Liver (tissue), 9 donors: ENCODE results near the gene AFDN. TPM values are rescaled to one million over a fixed set of nuclear protein-coding genes. Genes with fewer than 3 reads are reported as not detected.

Source experiments
- DNase-seq: peaks from one replicate; pipeline ENCODE4 v3.0.0-alpha.2; 2017; ENCODE audit warnings: low spot score
- H3K27ac ChIP-seq, 2 donors: one replicate each; pipeline ENCODE4 v1.7.0; 2013; ENCODE audit warnings: inconsistent platforms in 2 of 2, low read length in 2 of 2, control low read depth in 1 of 2, low read depth in 1 of 2, mild to moderate bottlenecking in 1 of 2
- H3K27me3 ChIP-seq, 4 donors: one replicate each; pipeline versions ENCODE4 v1.6.1 to v1.7.0; 2013; ENCODE audit warnings: low read length in 3 of 4, inconsistent platforms in 1 of 4, mild to moderate bottlenecking in 1 of 4, moderate library complexity in 1 of 4; ENCODE audit not compliant: control insufficient read depth in 4 of 4, insufficient read depth in 4 of 4
- H3K36me3 ChIP-seq, 4 donors: one replicate each; pipeline versions ENCODE4 v1.6.1 to v1.7.0; 2013; ENCODE audit warnings: low read length in 3 of 4, mild to moderate bottlenecking in 3 of 4, low read depth in 1 of 4, moderate library complexity in 1 of 4; ENCODE audit not compliant: control insufficient read depth in 4 of 4, insufficient read depth in 3 of 4
- H3K4me1 ChIP-seq, 4 donors: one replicate each; pipeline versions ENCODE4 v1.6.1 to v1.7.0; 2013; ENCODE audit warnings: low read length in 3 of 4, mild to moderate bottlenecking in 3 of 4, moderate library complexity in 1 of 4; ENCODE audit not compliant: control insufficient read depth in 4 of 4, insufficient read depth in 4 of 4
- H3K4me3 ChIP-seq, 3 donors: one replicate each; pipeline versions ENCODE4 v1.6.1 to v1.7.0; 2013; ENCODE audit warnings: low read length in 3 of 3, control low read depth in 1 of 3, low read depth in 1 of 3, mild to moderate bottlenecking in 1 of 3
- H3K9ac ChIP-seq, 2 donors: one replicate each; pipeline ENCODE4 v1.7.0; 2013; ENCODE audit warnings: low read length in 2 of 2, mild to moderate bottlenecking in 2 of 2, moderate library complexity in 2 of 2, control low read depth in 1 of 2, low read depth in 1 of 2
- H3K9me3 ChIP-seq, 4 donors: one replicate each; pipeline versions ENCODE4 v1.6.1 to v1.7.0; 2013; ENCODE audit warnings: low read length in 3 of 4; ENCODE audit not compliant: control insufficient read depth in 4 of 4
- ATF3 ChIP-seq: IDR thresholded peaks from 2 replicates; pipeline ENCODE4 v1.6.1; 2016; ENCODE audit warnings: antibody characterized with exemption
- CTCF ChIP-seq: fragments of 150-350 bp; IDR thresholded peaks from 2 replicates; pipeline ENCODE4 v1.5.1; 2017; ENCODE audit warnings: improper control_type of control experiment, low read depth, low read length; ENCODE audit not compliant: missing input control
- EGR1 ChIP-seq, 2 donors: IDR thresholded peaks; 2 replicates each; pipeline ENCODE4 v1.6.1; 2016 to 2018; ENCODE audit warnings: antibody characterized with exemption in 2 of 2, low read depth in 2 of 2
- FOXA1 ChIP-seq: IDR thresholded peaks from 2 replicates; pipeline ENCODE4 v1.6.1; 2016; ENCODE audit warnings: antibody characterized with exemption
- FOXA2 ChIP-seq: IDR thresholded peaks from 2 replicates; pipeline ENCODE4 v1.6.1; 2016; ENCODE audit warnings: antibody characterized with exemption
- GABPA ChIP-seq, 2 donors: IDR thresholded peaks in 1 of 2; conservative IDR thresholded peaks in 1 of 2; 2 replicates each; pipeline ENCODE4 v1.6.1; 2016; ENCODE audit warnings: antibody characterized with exemption in 2 of 2, mild to moderate bottlenecking in 1 of 2, moderate library complexity in 1 of 2
- HNF4A ChIP-seq, 2 donors: conservative IDR thresholded peaks; 2 replicates each; pipeline ENCODE4 v1.6.1; 2016; ENCODE audit warnings: antibody characterized with exemption in 2 of 2, mild to moderate bottlenecking in 2 of 2
- HNF4G ChIP-seq: IDR thresholded peaks from 2 replicates; pipeline ENCODE4 v1.6.1; 2016; ENCODE audit warnings: antibody characterized with exemption
- JUND ChIP-seq, 2 donors: IDR thresholded peaks; 2 replicates each; pipeline ENCODE4 v1.6.1; 2016; ENCODE audit warnings: antibody characterized with exemption in 2 of 2
- MAX ChIP-seq: IDR thresholded peaks from 2 replicates; pipeline ENCODE4 v1.6.1; 2016; ENCODE audit warnings: antibody characterized with exemption
- NR2F2 ChIP-seq: IDR thresholded peaks from 2 replicates; pipeline ENCODE4 v1.6.1; 2016; ENCODE audit warnings: antibody characterized with exemption
- RAD21 ChIP-seq, 2 donors: IDR thresholded peaks; 2 replicates each; pipeline ENCODE4 v1.6.1; 2016; ENCODE audit warnings: antibody characterized with exemption in 2 of 2, mild to moderate bottlenecking in 2 of 2
- REST ChIP-seq: IDR thresholded peaks from 2 replicates; pipeline ENCODE4 v1.6.1; 2016; ENCODE audit warnings: antibody characterized with exemption, mild to moderate bottlenecking
- RXRA ChIP-seq, 2 donors: IDR thresholded peaks; 2 replicates each; pipeline ENCODE4 v1.6.1; 2017 to 2018; ENCODE audit warnings: antibody characterized with exemption in 2 of 2, mild to moderate bottlenecking in 1 of 2
- SP1 ChIP-seq: IDR thresholded peaks from 2 replicates; pipeline ENCODE4 v1.6.1; 2018; ENCODE audit warnings: antibody characterized with exemption, mild to moderate bottlenecking
- TAF1 ChIP-seq: conservative IDR thresholded peaks from 2 replicates; pipeline ENCODE4 v1.6.1; 2016; ENCODE audit warnings: antibody characterized with exemption, mild to moderate bottlenecking
- YY1 ChIP-seq: IDR thresholded peaks from 2 replicates; pipeline ENCODE4 v1.6.1; 2016; ENCODE audit warnings: antibody characterized with exemption, mild to moderate bottlenecking
- ZBTB33 ChIP-seq: IDR thresholded peaks from 2 replicates; pipeline ENCODE4 v1.6.1; 2016; ENCODE audit warnings: antibody characterized with exemption
- WGBS: extraction: QIAGEN DNeasy Blood & Tissue Kit; methylation state at CpG from one replicate; pipeline ENCODE4 v1.1.7; 2013; 5-methylcytosine and 5-hydroxymethylcytosine counted together
- polyA plus RNA-seq, 2 donors: library from polyadenylated mRNA; stranded (reverse) in 1 of 2; unstranded in 1 of 2; fragments of 200-250 nt in 1 of 2; fragments of >200 nt in 1 of 2; fragmentation: Nextera tagmentation in 1 of 2; extraction: Ambion mirVana in 1 of 2; gene quantifications; one replicate each; pipeline versions ENCODE4 v1.2.1 to v1.2.3, GENCODE V29; 2013 to 2015
- total RNA-seq, 2 donors: library from RNA; depleted of rRNA; stranded (reverse); fragments of >200 nt; gene quantifications; one replicate each; pipeline ENCODE4 v1.2.3, GENCODE V29; 2014
- donor health status: healthy.
- donor health status: healthy.
- donor health status: healthy.
- donor health status: healthy.
- donor health status: healthy.

AFDN gene
- total and polyA plus RNA-seq, 4 donors, result 21.3 to 145 (median 29.3) TPM

- Histone ChIP-seq H3K9ac (peak overlapping the region; percentile 0 to 75), H3K9me3 (no peaks in the 10 kb centered on the region), H3K27ac (peak overlapping the region; percentile 64 to 98), H3K36me3 (peaks cover 0 to 9% (median 3%) of the 10 kb centered on the region in 4 donors), H3K27me3 (no peaks in the 10 kb centered on the region), H3K4me3 (peak overlapping the region; percentile 39 to 71 (median 71)), H3K4me1 (peaks cover 3 to 49% (median 35%) of the 10 kb centered on the region in 4 donors)
- 39% methylated on average over 6 of the region's 6 CpGs for WGBS
- no peak for TF ChIP-seq TAF1
- no peak for TF ChIP-seq FOXA2
- peak in 1 of 2 donors; percentile 30 for TF ChIP-seq RXRA (IDR thresholded peaks at IDR 0.05)
- no peak for TF ChIP-seq NR2F2
- DNase-seq, result no peak
These were observed 37.4 kb upstream of the AFDN start for GRCh38 chr6:167789358-167789757.

GRCh38 chr6:167791091-167791779, 35.5 kb upstream of the AFDN start:
- Histone ChIP-seq H3K36me3 (peaks cover 0 to 8% (median 3%) of the 10 kb centered on the region in 4 donors), H3K9ac (peak overlapping the region; percentile 40 to 79), H3K27ac (peak overlapping the region; percentile 95 to 98), H3K4me1 (peaks cover 5 to 67% (median 47%) of the 10 kb centered on the region in 4 donors), H3K4me3 (peak overlapping the region; percentile 39 to 78 (median 71)), H3K27me3 (no peaks in the 10 kb centered on the region), H3K9me3 (no peaks in the 10 kb centered on the region)
- DNase-seq, result peak; percentile 53
- WGBS, result 35% methylated on average over 11 of the region's 11 CpGs
- peak; percentile 94 for TF ChIP-seq SP1
- TF ChIP-seq FOXA2, result peak; percentile 57
- TF ChIP-seq CTCF, result no peak
- TF ChIP-seq RXRA (IDR thresholded peaks at IDR 0.05), result peak; percentile 99
- TF ChIP-seq YY1, result peak; percentile 64
- peak; percentile 91 for TF ChIP-seq ATF3
- TF ChIP-seq TAF1, result peak; percentile 48
- TF ChIP-seq EGR1 (IDR thresholded peaks at IDR 0.05; ENCODE audit: low read depth in 2 of 2), result peak in 1 of 2 donors; percentile 54
- TF ChIP-seq MAX, result peak; percentile 87
- peak; percentile 78 for TF ChIP-seq REST
- peak; percentile 37 for TF ChIP-seq NR2F2
- TF ChIP-seq HNF4G, result peak; percentile 48
- TF ChIP-seq FOXA1, result peak; percentile 27
- peak; percentile 79 to 87 for TF ChIP-seq HNF4A (conservative IDR thresholded peaks at IDR 0.05)
- peak; percentile 61 to 62 for TF ChIP-seq RAD21 (IDR thresholded peaks at IDR 0.05)
- peak in 1 of 2 donors; percentile 60 for TF ChIP-seq GABPA (IDR thresholded peaks at IDR 0.05 in 1 of 2, conservative IDR thresholded peaks at IDR 0.05 in 1 of 2)
- TF ChIP-seq JUND (IDR thresholded peaks at IDR 0.05), result peak; percentile 89 to 90
- TF ChIP-seq ZBTB33, result peak; percentile 60
